A549 treated with ZK216348 at 1 μM for 4 hours (cell line): ENCODE measurements around the gene TRIM66. TPM values are rescaled to one million over a fixed set of nuclear protein-coding genes. Genes with fewer than 3 reads are reported as not detected.

ENCODE experiments used
- total RNA-seq: library from RNA; stranded (reverse); fragments of 200-300 nt; extraction: Qiagen RNA extraction; gene quantifications from 5 replicates; pipeline ENCODE4 v1.2.3, GENCODE V29; 2022; ENCODE audit warnings: low read depth

The TRIM66 gene
- 1.7 to 3.0 TPM (median 2.2 TPM) in 5 replicates for total RNA-seq

GRCh38 chr11:8682303-8683114 lies at the start of gene TRIM66, which contains the start of gene RPL27A:
Gene TRIM66 (minus strand): TSS chr11:8682665. CDS start chr11:8672274, 10,391 bp downstream.
Gene RPL27A (plus strand): TSS chr11:8682792. CDS start chr11:8682814, 22 bp downstream.

GRCh38 chr11:8593935-8594909 lies 88.2 kb downstream of the TRIM66 start, which contains the start of gene STK33:
Gene STK33 (minus strand): TSS chr11:8594228. CDS start chr11:8474905, 119,323 bp downstream.

Other genes starting within 250 kb of the TRIM66 start
- 3.1 to 7.2 TPM (median 4.0 TPM) in 5 replicates for gene STK33, start 88.4 kb downstream of the TRIM66 start, total RNA-seq
- 2,484 to 2,994 TPM (median 2,599 TPM) in 5 replicates for gene RPL27A, start 127 bp upstream of the TRIM66 start, total RNA-seq
- 39.4 to 45.1 TPM (median 40.5 TPM) in 5 replicates for gene AKIP1, start 228.5 kb upstream of the TRIM66 start, total RNA-seq